ENCODE data around the gene SPSB2. TPM values are rescaled to one million over a fixed set of nuclear protein-coding genes. Genes with fewer than 3 reads are reported as not detected.

Gene SPSB2
- total RNA-seq, 1 experiment from 2014 or later = 11.6 TPM

DNA sequence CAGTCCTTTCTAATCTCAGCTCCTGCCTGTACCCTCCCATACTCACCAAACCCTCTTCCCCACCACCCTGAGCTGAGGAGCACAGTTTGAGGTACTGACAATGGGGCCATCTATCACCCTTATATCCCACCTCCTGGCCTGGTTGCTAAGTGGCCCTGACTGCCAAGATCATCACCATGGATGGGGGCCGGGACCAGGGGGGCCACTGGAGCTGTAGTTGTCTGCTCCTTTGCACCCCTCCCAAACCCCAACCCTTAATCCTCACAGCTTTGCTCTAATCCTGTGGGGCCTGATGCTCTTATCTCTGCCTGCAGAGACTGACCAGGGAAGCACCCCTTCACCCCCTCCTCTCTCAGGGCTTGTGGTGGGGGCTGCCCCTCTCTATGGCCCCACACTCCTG, 32.8 kb downstream of the SPSB2 start:
- intact Hi-C loops (cut with micrococcal nuclease; ENCODE audit: unreplicated experiment) = no loop called here
- DNase-seq (ENCODE audit: low read depth, low spot score) (no peak), ATAC-seq (no peak)
- no peaks in the 10 kb centered on the region for H3K9me3 ChIP-seq (ENCODE audit: control insufficient read depth, insufficient read depth, low read depth, low read length)
- H3K27me3 ChIP-seq (ENCODE audit: control insufficient read depth, insufficient read depth, low read length) = no peaks in the 10 kb centered on the region
- CTCF ChIA-PET = no interaction called here
- no peaks in the 10 kb centered on the region for H3K36me3 ChIP-seq (ENCODE audit: control insufficient read depth, insufficient read depth, low read length)
- in situ Hi-C loops (cut with HindIII; ENCODE audit: low pct_unique_long_range_greater_than_20kb, low sequenced_read_pairs) = no loop called here
- POLR2A ChIA-PET = no interaction called here
- H3K27ac ChIP-seq (ENCODE audit: low read length) = no peak overlapping the region
- H3K4me1 ChIP-seq (ENCODE audit: control insufficient read depth, insufficient read depth, low read length) = no peaks in the 10 kb centered on the region; the same call in 1 of the 2 replicates
- TF ChIP-seq POLR2AphosphoS5 (IDR thresholded peaks at IDR 0.05; ENCODE audit: low read depth, low read length) = no peak
- TF ChIP-seq CTCF (IDR thresholded peaks at IDR 0.05) = no peak
- TF ChIP-seq SIN3A (IDR thresholded peaks at IDR 0.05; ENCODE audit: borderline replicate concordance, insufficient read depth, low read depth, low read length) = no peak
- no peak for TF ChIP-seq TCF7L2 (IDR thresholded peaks at IDR 0.05; ENCODE audit: low read depth, low read length)
- TF ChIP-seq REST (IDR thresholded peaks at IDR 0.05; ENCODE audit: insufficient read depth in 1 of 2, low read depth in 2 of 2, low read length in 1 of 2) = no peak
- no TSS peak for BruUV-seq (replicated peaks)
- no peak overlapping the region for H3K4me3 ChIP-seq (ENCODE audit: low read depth in 2 of 2, low read length in 2 of 2)

GRCh38 chr12:6839482-6840201, 33.5 kb downstream of the SPSB2 start:
- intact Hi-C loops (cut with micrococcal nuclease; ENCODE audit: unreplicated experiment) = no loop called here
- in situ Hi-C loops (cut with HindIII; ENCODE audit: low pct_unique_long_range_greater_than_20kb, low sequenced_read_pairs) = no loop called here
- ChIA-PET CTCF (no interaction called here), POLR2A (no interaction called here)
- H3K4me1 ChIP-seq (ENCODE audit: control insufficient read depth, insufficient read depth, low read length) = no peaks in the 10 kb centered on the region; the same call in 1 of the 2 replicates
- DNase-seq (ENCODE audit: low read depth, low spot score) (no peak), ATAC-seq (no peak)
- no peaks in the 10 kb centered on the region for H3K9me3 ChIP-seq (ENCODE audit: control insufficient read depth, insufficient read depth, low read depth, low read length)
- H3K36me3 ChIP-seq (ENCODE audit: control insufficient read depth, insufficient read depth, low read length) = no peaks in the 10 kb centered on the region
- H3K27ac ChIP-seq (ENCODE audit: low read length) = no peak overlapping the region
- H3K4me3 ChIP-seq (ENCODE audit: low read depth in 2 of 2, low read length in 2 of 2) = no peak overlapping the region
- BruUV-seq (replicated peaks) = no TSS peak
- TF ChIP-seq TCF7L2 (IDR thresholded peaks at IDR 0.05; ENCODE audit: low read depth, low read length) = no peak
- TF ChIP-seq REST (IDR thresholded peaks at IDR 0.05; ENCODE audit: insufficient read depth in 1 of 2, low read depth in 2 of 2, low read length in 1 of 2) = no peak
- TF ChIP-seq SIN3A (IDR thresholded peaks at IDR 0.05; ENCODE audit: borderline replicate concordance, insufficient read depth, low read depth, low read length) = no peak
- no peak for TF ChIP-seq CTCF (IDR thresholded peaks at IDR 0.05)
- TF ChIP-seq POLR2AphosphoS5 (IDR thresholded peaks at IDR 0.05; ENCODE audit: low read depth, low read length) = no peak
- no peaks in the 10 kb centered on the region for H3K27me3 ChIP-seq (ENCODE audit: control insufficient read depth, insufficient read depth, low read length)

All from Panc1 (cell line).